Measurements from ENCODE around the gene ANK3.

Gene ANK3

GRCh38 chr10:60175441-60175971 lies 214.2 kb downstream of the ANK3 start:
- DNase-seq (ENCODE audit: low read depth) = peak; percentile 24

- DNase-seq (ENCODE audit: low read depth) = no peak
These were observed 217.2 kb downstream of the ANK3 start for GRCh38 chr10:60172363-60172990.

DNA sequence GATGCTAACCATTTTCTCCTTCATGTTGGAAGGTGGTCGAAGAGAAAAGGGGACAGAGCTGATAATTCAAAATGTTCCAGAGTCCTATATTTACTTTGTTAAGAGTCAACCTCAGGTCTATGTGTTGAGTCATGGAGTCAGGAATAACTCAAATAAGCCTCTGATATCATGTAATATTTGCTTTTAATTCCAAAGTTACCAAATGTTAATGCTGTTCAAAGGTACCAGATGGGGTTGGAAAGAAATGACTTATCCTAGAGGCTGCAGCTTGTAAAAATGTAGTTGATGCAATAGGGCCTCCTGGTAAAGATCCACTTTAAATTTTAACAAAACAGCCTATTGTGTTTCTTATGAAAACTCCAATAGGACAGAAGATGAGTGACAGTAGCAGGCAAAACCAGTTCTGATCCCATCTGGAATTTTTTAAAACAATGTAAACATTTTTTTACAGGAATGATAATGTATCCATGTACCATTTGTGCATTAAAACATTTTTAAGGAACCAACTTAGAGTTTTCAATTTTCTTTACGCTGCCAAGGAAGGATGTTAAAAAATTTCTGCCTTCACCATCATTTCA lies 218.2 kb downstream of the ANK3 start:
- DNase-seq (ENCODE audit: low read depth) = peak; percentile 4

DNA sequence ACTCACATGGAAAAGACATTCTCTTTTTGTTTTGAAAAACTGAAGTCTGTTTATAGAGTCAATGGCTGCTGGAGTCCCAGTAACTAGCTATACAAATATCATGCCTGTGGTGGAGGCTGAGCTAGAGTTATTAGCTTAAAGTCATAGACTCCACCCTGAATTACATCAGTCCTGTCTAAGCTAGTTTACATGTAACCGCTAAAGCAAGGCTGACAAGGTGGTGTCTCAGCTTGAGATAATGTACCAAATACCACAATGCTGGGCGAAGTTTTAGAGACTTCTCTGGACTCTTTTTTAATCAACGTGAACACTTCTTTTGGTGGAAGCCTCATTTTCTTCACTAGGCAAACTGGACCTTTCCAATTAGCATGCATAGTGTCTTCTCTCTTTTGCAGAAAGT lies 219.4 kb downstream of the ANK3 start:
- peak; percentile 65 for DNase-seq (ENCODE audit: low read depth)

DNA sequence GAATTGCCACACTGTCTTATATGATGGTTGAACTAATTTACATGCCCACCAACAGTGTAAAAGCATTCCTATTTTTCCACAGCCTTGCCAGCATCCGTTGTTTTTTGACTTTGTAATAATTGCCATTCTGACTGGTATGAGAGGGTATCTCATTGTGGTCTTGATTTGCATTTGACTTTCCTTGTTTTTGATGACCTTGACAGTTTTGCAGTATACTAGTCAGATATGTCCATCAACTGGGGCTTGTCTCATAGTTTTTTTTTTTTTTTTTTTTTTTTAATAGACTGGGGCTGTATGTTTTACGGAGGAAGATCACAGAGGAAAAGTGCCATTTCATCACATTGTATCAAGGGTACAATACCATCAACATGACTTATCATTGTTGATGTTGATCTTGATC lies 220.6 kb downstream of the ANK3 start:
- no peak for DNase-seq (ENCODE audit: low read depth)

- no peak for DNase-seq (ENCODE audit: low read depth)
These were observed 222.6 kb downstream of the ANK3 start for GRCh38 chr10:60167050-60167449.

GRCh38 chr10:60163786-60164185 lies 225.9 kb downstream of the ANK3 start:
- no peak for DNase-seq (ENCODE audit: low read depth)

GRCh38 chr10:60162631-60163030 lies 227.0 kb downstream of the ANK3 start:
- no peak for DNase-seq (ENCODE audit: low read depth)

GRCh38 chr10:60155943-60156683 lies 233.6 kb downstream of the ANK3 start:
- no peak for DNase-seq (ENCODE audit: low read depth)

- no peak for DNase-seq (ENCODE audit: low read depth)
These were observed 234.4 kb downstream of the ANK3 start for GRCh38 chr10:60155099-60155877.

DNA sequence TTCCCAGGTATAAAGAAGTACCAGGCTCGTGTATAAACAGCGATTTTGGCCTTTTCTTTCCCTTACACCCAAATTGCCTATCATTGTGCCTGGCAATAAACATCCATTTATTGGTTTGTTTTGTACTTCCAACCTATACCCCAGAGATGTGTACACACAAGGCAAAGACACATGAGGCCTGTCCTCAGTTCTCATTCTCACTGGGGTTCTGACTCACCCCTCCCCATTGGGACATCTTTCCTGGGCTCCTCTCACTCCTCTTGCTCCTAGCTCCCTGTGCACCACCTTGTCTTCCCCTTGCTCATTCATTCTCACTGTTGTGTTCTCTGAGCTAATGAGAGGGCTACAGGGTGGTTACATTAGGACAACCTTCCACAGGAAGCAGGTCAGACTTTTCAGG lies 240.7 kb downstream of the ANK3 start:
- peak; percentile 11 for DNase-seq (ENCODE audit: low read depth)

DNA sequence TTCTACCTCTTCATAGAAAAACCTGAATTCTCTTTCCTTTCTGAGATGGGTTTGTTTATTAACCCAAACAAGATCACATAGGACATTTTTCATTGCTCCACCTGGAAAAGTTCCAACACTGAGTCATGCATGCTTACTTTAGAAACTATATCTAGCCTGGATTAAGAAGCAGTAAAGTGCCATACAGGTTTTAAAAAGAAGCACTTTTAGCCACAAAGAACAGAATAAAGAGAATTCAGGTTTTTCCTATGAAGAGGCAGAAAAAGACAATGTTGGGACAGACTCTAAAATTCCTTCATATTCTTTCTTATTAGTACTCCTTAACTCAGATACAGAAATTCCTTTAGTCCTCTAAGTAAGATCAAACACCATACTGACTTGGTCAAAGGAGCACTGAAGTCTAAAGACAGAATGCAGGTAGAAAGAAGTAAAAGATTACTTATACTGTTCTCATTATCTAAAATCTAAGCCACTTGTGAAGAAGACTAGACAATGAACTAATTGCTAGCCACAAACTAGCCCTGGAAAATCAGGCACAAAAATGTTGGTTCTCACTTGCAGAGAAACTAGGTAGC lies 241.3 kb downstream of the ANK3 start:
- DNase-seq (ENCODE audit: low read depth) = peak; percentile 91

DNA sequence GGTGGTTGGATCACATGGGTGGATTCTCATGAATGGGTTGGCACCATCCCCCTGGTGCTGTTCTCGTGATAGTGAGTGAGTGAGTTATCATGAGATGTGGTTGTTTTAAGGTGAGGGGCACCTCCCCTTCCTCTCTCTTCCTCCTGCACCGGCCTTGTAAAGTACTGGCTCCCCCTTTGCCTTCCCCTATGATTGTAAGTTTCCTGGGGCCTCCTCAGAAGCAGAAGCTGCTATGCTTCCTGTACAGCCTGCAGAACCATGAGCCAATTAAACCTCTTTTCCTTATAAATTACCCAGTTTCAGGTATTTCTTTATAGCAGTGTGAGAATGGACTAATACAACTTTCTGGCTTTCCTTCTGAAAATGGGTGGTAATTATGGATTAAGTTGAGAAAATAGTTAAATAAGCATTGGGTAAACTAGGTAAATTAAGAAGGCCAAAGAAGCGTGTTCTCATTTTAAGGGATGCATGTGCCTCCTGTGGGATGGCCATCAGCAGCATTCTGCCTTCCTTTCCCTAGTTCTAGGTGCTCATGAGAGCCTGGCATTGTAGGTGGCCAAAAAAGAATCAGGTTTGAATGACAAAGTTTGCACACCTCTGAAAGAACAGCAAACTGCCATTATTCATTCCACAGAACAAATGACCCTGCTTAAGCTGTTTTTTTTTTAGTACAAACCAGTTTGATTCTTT lies 242.0 kb downstream of the ANK3 start:
- no peak for DNase-seq (ENCODE audit: low read depth)

DNA sequence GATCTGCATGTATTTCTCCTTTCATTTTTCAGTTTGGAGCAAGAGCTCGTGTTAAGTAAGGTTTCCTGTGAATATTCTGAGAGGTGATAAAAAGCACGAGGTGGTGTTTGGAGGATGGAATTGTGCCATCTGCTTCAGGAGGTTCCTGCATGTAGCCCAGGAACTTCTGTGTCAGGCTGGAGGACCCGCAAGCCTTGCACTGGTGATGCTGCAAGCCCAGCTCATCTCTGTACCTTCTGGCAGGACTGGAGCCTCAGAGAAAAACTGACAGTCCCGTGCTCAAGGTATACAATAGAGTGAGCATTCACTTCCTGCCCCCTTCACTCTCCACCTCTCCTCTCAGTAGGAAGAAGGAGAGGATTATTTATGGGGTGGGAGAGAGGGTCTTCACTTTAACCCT lies 242.7 kb downstream of the ANK3 start:
- DNase-seq (ENCODE audit: low read depth) = no peak

GRCh38 chr10:60144099-60144498 lies 245.6 kb downstream of the ANK3 start:
- no peak for DNase-seq (ENCODE audit: low read depth)

DNA sequence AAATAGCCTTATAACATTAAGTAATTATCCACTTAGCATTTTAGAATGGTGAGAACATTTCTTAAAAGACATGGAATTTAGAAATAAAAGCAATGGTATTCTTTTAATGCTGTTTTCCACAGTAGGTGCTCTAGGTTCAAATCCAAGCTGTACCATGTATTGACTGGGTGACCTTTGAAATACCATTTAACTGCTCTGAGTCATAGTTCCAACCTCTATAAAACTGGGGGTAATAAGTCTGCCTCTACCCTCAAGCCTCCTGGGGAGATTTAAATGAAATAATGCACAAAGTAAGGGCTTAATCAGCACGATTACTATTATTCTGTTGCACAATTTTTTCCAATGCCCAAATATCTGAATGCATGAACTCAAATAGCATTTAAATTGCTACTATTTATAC lies 246.9 kb downstream of the ANK3 start:
- no peak for DNase-seq (ENCODE audit: low read depth)

GRCh38 chr10:60141896-60142559 lies 247.6 kb downstream of the ANK3 start:
- DNase-seq (ENCODE audit: low read depth) = no peak

DNA sequence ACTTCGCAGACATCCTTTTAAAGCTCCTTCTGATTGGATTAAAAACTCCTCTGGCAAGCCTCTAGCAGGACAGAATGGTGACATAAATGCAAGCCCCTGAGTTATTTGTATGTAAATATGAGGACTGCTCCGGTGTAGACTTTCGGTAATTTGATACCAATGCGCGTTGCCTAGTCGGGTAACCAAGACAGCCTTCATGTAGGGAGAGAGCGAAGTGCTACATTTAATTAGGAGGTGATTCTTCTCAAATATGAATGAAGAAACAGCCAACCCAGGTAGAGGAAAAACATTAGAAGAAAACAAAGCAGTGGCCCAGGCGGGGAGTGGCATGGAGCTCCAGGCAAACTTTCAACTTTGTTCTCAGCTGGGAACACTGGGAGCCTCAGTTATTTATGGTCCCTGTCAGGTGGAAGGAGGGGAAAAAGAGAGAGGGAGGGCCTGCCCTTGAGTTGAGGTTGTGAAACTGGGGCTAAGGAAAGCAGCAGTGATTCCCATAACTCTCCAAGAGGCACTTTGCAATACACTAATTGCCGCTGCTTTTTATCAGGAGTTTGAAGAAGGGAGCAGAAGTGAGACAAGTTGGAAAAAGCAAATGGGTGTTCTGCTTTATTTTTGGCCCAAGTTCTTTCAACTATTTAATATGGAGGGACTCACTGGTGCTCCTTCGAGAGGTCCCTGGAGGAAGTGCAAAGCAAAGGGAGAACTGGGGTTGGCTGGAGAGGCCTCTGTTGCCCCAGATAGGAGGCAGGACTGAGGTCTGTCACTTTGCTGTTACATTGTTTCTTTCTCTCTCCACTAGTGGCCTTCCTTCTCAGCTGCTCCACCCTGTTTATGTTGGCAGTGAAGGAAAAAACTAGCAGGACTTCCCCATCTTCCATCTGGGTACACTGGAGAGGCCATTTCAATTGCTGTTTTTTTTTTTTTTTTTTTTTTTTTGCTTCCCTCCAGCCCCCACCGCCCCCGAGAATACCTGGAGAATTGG lies 248.7 kb downstream of the ANK3 start:
- DNase-seq (ENCODE audit: low read depth) = peak; percentile 95

GRCh38 chr10:60139798-60140566 lies 249.7 kb downstream of the ANK3 start:
- peak; percentile 91 for DNase-seq (ENCODE audit: low read depth)

All from amniotic epithelial cell (primary cell).